GM21529 (cell line): Measurements from ENCODE around the gene GJA9.
"Not testable (repeated sequence)": the region's sequence is repeated elsewhere in the genome, so short reads cannot be mapped to it uniquely, and the experiment has no call there.

Experiments
- ATAC-seq: cut with Tn5 transposase; IDR thresholded peaks from one replicate; pipeline ENCODE4 v1.9.1; 2021; ENCODE audit not compliant: unreplicated experiment

GJA9 gene

GRCh38 chr1:38881487-38881886 lies at the start of gene GJA9:
TSS of gene GJA9 (minus strand) at chr1:38881587. CDS start at chr1:38876098, 5,489 bp downstream.
- no peak for ATAC-seq

- ATAC-seq = no peak
Measured at GRCh38 chr1:38929476-38929875, 48.1 kb upstream of the GJA9 start.

- no peak for ATAC-seq
Measured at GRCh38 chr1:38929054-38929453, 47.7 kb upstream of the GJA9 start.

- no peak for ATAC-seq
Measured at GRCh38 chr1:38926091-38926490, 44.7 kb upstream of the GJA9 start.

- no peak for ATAC-seq
Measured at GRCh38 chr1:38925391-38925790, 44.0 kb upstream of the GJA9 start.

GRCh38 chr1:38923607-38924006 lies 42.2 kb upstream of the GJA9 start:
- no peak for ATAC-seq

GRCh38 chr1:38919130-38919529 lies 37.7 kb upstream of the GJA9 start:
- no peak for ATAC-seq

- ATAC-seq = no peak
Measured at GRCh38 chr1:38918568-38918967, 37.2 kb upstream of the GJA9 start.

GRCh38 chr1:38917772-38918171 lies 36.4 kb upstream of the GJA9 start:
- no peak for ATAC-seq

- no peak for ATAC-seq
Measured at GRCh38 chr1:38917337-38917736, 36.0 kb upstream of the GJA9 start.

- ATAC-seq = no peak
Measured at GRCh38 chr1:38915352-38915948, 34.1 kb upstream of the GJA9 start.

- not testable (repeated sequence) for ATAC-seq
Measured at GRCh38 chr1:38914908-38915307, 33.5 kb upstream of the GJA9 start.

- ATAC-seq = no peak
Measured at GRCh38 chr1:38908821-38909220, 27.4 kb upstream of the GJA9 start.

- no peak for ATAC-seq
Measured at GRCh38 chr1:38905985-38906384, 24.6 kb upstream of the GJA9 start.

- no peak for ATAC-seq
Measured at GRCh38 chr1:38899560-38899959, 18.2 kb upstream of the GJA9 start.

- ATAC-seq = no peak
Measured at GRCh38 chr1:38898653-38899230, 17.4 kb upstream of the GJA9 start.

- ATAC-seq = no peak
Measured at GRCh38 chr1:38896169-38896568, 14.8 kb upstream of the GJA9 start.

GRCh38 chr1:38892976-38893375 lies 11.6 kb upstream of the GJA9 start:
- ATAC-seq = no peak

- ATAC-seq = no peak
Measured at GRCh38 chr1:38891753-38892152, 10.4 kb upstream of the GJA9 start.

- ATAC-seq = no peak
Measured at GRCh38 chr1:38889589-38889988, 8.2 kb upstream of the GJA9 start.

GRCh38 chr1:38888423-38889333 lies 7.3 kb upstream of the GJA9 start:
- no peak for ATAC-seq

GRCh38 chr1:38885092-38885491 lies 3.7 kb upstream of the GJA9 start:
- ATAC-seq = no peak
